ENCODE data around the gene ZNF541.

ZNF541 gene, protein sequence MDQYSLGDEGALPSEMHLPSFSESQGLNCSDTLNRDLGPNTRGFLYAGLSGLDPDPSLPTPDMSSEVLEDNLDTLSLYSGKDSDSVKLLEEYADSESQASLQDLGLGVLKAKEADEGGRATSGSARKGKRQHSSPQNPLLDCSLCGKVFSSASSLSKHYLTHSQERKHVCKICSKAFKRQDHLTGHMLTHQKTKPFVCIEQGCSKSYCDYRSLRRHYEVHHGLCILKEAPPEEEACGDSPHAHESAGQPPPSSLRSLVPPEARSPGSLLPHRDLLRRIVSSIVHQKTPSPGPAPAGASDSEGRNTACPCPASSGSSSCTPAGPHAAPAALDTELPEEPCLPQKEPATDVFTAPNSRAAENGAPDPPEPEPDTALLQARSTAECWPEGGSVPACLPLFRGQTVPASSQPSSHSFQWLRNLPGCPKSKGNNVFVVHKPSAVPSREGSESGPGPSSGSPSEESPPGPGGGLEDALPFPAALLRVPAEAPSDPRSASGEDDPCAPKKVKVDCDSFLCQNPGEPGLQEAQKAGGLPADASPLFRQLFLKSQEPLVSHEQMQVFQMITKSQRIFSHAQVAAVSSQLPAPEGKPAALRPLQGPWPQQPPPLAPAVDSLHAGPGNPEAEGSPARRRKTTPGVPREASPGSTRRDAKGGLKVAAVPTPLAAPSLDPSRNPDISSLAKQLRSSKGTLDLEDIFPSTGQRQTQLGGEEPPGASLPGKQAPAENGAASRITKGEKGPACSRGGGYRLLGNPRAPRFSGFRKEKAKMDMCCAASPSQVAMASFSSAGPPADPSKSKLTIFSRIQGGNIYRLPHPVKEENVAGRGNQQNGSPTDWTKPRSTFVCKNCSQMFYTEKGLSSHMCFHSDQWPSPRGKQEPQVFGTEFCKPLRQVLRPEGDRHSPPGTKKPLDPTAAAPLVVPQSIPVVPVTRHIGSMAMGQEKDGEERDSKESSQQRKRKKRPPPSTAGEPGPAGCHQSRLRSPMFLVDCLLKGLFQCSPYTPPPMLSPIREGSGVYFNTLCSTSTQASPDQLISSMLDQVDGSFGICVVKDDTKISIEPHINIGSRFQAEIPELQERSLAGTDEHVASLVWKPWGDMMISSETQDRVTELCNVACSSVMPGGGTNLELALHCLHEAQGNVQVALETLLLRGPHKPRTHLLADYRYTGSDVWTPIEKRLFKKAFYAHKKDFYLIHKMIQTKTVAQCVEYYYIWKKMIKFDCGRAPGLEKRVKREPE (N-terminal part only)

DNA sequence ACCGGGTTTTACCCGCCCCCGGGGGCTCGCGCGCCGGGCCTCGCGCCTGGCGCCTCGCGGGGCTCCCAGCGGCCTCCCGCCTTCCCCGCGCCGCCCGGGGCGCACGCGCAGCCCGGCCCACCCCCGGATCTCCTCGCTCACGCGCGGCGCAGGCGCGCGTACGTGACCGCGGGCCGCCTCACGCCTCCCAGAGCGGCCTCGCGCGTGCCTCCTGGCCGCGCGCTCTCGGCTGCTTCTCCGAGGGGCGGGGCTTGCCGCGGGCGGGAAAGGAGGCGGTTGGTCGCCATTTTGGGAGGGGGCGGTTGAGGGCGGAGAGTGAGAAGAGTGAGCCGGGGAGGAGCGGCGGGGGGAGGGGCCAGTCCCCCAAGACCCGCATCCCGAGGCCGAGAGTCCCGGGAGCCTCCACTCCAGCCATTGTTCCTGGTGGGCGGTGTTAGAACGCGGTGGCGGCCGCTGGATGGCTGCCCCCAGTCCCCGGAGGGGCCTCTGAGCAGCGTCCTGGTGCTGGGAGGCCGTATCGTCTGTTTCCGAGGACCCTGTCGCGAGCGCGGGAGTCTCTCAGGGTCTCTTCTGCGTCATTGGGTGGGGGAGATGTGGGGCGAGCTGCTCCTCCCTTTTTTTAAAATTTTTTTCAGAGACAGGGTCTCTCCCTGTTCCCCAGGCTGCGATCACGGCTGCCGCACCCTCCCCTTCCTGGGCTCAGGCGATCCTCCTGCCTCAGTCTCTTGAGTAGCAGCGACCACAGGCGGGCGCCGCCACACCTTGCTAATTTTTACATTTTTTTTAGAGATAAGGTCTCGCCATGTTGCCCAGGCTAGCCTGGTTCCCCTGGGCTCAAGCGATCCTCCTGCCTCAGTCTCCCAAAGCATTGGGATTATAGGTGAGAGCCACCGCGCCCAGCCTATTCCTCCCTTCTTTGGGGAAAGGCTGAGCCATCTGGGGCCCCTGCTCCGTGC, at the start of gene ZNF541:
Gene ZNF541 (minus strand): TSS at position 78 of the 956 bp plus-strand sequence. CDS start 17,292 bp downstream, outside the sequence.
- peak; percentile 54 to 81 for DNase-seq (ENCODE audit: extremely low read depth in 1 of 2, low read depth in 1 of 2)

DNA sequence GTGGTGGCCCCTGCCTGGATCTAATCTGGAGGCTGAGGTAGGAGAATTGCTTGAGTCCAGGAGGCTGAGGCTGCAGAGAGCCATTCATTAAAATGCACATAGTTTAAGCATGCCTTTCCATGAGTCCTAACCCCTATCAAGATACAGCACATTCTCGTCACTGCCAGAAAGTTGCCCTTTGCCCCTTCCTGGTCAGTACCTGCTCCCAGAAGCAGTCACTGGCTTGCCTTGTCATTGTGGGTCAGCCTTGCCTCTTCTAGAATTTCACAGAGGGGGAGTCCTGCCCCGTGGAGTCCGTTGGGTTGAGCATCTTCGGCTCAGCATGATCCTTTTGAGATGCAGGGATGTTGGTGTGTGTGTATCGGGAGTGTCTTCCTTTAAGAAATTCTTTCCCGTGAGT, 46.8 kb upstream of the ZNF541 start:
- no peak for DNase-seq (ENCODE audit: extremely low read depth in 1 of 2, low read depth in 1 of 2)

DNA sequence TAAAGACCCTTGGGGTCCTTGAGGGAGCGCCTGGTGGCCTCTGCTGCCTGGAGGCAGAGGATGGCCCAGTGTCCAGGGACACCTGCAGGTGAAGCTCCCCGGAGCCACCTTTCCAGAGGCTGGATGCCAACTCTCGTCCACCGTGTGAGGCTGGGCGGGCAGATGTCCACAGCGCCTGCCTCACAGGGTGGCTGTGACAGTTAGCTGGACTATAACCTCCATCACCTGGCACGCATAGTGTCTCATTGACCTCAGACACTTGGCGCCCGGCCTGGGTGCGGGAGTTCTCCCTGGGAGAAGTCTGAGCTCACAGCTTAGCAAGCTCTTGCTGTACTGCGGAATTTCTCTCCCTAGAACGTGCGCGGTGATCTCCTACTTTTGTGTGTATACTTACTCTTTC, 45.8 kb upstream of the ZNF541 start:
- no peak for DNase-seq (ENCODE audit: extremely low read depth in 1 of 2, low read depth in 1 of 2)

DNA sequence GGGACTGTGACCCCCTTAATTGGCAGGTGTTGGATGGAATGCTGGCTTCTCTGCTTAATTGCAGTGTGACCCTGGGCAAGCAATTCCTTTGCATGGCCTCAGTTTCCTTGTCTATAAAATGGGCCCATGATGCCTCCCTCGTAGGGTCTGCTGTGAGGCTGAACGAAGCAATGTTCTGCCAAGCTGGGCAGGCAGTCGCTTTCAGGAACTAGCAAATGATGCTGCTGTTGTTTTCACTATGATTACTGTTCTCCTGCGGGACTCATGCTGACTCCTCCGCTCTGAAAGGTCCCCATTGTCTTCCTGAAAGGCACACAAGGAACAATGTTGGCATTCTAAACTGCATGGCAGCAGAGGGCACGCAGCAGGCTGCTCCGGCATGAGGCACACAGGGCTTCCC, 42.8 kb upstream of the ZNF541 start:
- DNase-seq (ENCODE audit: extremely low read depth in 1 of 2, low read depth in 1 of 2), result no peak

DNA sequence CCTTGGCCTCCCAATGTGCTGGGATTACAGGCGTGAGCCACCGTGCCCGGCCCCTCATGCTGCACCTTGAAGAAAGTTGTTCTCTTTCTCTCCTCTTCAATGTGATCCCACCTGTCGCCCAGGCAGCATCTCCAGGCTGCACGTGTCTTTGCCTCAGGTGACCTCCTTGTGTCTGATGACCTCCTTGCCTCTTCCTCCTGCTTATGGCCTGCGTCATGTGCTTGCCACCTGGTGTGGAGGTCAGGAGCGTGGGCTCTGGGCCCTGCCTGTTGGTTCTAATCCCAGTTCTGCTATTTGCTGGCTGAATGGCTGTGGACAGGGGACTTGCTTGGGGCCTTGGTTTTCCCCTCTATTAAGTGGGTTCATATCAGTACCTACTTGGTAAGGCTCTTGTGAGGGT, 42.3 kb upstream of the ZNF541 start:
- DNase-seq (ENCODE audit: extremely low read depth in 1 of 2, low read depth in 1 of 2), result no peak

DNA sequence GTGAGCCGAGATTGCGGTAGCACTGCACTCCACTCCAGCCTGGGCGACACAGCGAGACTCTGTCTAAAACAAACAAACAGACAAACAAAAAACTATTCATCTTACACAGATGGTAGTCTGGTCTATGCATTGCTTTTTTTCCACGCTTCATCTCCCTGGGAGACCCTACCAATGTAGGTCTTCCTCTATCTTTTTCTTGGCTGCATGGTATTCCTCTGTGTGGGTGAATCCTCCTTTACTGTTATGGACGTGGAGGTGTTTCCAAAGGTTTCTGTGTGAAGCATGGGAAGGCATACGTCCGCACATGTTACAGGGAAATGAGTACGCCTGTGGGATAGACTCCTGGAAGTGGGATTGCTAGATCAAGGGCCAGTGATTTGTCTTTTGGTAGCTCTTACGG, 41.6 kb upstream of the ZNF541 start:
- DNase-seq (ENCODE audit: extremely low read depth in 1 of 2, low read depth in 1 of 2), result no peak

DNA sequence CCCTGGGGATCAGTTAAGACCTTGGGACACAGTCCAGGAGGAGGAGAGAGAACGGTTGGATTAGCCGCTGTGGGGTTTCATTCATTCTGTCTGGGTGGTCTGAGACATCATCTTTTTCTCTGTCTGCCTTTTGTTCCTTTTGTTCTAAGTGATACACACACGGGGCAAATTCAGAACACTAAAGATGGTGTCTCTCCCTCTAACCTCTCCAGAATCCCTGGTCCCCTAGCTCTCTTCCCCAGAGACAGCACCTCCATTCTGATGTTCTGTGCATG, 41.0 kb upstream of the ZNF541 start:
- no peak for DNase-seq (ENCODE audit: extremely low read depth in 1 of 2, low read depth in 1 of 2)

DNA sequence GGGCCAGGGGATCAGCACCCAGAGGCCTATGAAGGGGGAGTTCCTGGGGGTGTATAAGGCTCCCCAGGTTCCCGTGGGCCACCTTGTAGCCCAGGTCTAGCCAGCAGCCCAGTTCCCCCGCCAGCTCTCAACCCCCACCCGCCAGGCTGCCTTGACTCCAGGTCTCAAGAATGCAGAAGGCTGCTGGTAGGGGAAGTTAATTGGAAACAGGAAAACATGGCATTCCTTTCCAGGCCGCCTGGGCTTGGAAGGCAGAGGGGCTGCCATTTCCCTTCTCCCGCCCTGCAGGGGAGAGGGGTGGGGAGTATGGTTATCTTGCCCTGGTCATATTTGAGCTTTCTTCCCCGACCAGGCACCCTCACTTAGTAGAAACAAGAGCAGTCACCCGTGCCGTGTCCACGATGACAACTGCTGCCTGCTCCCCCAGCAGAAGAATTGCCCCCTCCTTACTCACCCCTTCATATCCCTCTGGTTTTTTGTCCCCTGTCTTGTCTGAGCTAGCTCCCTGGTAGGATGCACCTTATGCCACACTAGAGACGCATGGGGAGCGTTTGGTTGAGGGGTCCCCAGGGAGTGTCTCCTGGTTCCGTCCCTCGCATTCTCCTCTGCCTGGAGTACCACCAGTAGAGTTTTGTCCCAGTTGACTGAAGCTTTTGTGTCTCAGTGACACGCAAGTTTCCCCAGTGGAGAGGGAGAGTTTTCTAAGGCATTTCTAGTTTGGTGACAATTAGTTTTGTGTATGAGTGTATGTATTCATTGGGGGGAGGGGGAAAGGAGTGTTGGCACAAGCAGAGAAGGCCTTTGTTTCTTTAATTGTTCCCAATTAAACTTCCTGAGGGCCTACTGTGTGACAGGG, 40.4 kb upstream of the ZNF541 start:
- no peak for DNase-seq (ENCODE audit: extremely low read depth in 1 of 2, low read depth in 1 of 2)

DNA sequence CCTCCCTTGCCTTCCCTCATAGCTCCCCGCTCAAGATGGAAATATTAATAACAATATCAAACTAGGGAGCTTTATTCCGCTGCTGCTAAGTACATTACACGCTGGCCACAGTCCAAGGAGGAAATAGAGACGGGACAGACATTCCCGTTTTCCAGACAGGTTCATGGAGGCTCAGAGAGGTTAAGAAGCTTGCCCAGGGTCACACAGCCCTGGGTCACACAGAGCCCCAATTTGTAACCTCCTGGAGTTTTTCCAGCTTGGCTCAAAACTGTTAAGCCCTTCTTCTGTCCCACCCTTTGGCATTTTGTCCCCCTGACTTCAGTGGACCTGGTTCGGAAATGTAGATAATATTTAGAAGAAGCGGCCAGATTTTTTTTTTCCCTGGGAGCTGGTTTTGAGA, 38.0 kb upstream of the ZNF541 start:
- DNase-seq (ENCODE audit: extremely low read depth in 1 of 2, low read depth in 1 of 2), result no peak

DNA sequence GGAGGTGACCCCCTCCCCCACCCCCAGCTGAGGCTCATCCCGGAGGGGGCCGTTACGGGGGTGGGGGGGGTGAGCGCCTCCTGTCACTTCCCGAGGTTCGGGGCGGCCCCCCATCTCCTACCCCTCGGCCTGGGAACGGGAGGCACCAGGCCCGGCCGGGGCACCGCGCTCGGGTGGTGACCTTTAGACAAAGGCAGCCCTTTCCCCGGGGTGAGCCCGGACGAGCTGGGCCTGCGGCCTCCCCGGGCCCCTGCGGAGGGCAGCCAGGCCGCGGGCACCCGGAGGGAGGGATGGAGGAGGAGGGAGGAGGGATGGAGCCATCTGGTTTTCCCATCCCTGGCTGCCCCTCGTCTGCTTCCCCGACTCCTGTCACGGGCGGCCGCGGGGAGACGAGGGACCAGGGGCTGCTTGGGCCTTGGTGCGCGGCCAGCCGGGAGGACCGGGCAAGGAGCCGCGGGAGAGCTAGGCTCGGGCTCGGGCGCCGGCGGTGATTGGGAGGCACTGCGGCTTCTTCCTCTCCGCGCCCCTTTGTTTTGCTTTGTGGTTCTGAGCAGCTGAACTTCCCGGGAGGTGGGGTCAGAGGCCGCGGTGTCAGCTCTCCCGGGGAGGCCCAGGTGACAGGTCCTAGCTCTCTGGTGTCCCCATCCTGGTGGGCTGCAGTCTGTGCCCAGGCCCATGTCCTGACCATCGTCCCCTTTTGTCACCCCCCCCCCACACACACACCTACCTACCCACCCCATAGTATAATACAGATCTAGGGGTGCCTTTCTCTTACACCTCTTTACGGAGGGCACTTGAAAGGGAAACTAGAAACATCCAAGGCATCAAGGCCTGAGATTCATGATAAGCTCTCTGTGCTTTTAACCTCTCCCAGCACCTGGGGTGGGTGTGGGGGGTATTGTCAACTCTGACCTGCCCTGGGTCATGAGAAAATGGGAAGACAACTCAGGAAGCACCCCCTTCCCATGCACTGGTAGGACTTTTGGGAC, 37.3 kb upstream of the ZNF541 start:
- DNase-seq (ENCODE audit: extremely low read depth in 1 of 2, low read depth in 1 of 2), result peak in 1 of 2 donors; percentile 27

DNA sequence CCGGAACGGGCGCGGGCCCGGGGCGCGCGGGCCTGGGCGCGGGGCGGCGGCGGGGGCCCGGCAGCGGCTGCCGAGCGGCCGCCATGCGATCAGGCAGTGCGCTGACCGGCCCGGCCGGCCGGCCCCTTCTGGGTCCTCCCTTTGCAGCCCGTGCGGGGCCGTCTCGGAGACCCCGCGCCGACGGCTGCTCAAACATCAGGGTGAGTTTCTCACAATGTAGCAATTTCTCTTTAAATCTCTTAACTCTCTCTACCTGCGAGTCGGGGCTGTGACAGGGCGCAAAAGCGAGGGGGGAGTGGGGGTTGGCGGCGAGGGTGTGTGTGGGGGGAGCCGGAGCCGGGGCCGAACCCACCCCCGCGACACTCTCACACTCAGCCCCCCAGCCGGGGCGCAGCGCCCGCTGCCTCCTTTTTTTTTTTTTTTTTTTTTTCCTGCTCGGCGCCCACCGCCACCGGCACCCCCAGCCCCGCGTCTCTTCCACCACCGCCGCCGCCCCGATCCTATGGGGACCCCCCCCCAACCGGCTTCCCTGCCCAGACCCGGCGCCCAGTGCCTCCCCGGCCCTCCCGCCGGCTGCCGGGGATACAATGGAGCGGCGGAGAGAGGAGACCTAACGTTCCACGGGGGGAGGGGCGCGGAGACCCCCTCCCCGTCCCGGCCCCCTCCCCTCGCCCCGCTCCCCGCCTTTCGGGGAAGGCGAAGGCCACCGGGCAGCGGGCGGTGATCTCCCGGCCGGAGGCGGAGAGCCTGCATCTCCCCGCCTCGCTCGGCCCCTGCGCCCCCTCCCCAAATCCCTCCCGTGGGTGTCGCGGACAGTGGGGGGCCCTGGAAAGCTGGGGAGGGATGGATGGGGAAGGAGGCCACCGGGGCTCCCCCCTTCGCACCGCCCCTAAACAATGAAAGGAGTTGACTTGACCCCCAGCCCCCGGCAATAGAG, 36.3 kb upstream of the ZNF541 start, which contains the start of gene BICRA:
Gene BICRA (plus strand): TSS at position 166 of the 937 bp plus-strand sequence. CDS start 64,441 bp downstream, outside the sequence.
- DNase-seq (ENCODE audit: extremely low read depth in 1 of 2, low read depth in 1 of 2), result peak; percentile 58 to 73

DNA sequence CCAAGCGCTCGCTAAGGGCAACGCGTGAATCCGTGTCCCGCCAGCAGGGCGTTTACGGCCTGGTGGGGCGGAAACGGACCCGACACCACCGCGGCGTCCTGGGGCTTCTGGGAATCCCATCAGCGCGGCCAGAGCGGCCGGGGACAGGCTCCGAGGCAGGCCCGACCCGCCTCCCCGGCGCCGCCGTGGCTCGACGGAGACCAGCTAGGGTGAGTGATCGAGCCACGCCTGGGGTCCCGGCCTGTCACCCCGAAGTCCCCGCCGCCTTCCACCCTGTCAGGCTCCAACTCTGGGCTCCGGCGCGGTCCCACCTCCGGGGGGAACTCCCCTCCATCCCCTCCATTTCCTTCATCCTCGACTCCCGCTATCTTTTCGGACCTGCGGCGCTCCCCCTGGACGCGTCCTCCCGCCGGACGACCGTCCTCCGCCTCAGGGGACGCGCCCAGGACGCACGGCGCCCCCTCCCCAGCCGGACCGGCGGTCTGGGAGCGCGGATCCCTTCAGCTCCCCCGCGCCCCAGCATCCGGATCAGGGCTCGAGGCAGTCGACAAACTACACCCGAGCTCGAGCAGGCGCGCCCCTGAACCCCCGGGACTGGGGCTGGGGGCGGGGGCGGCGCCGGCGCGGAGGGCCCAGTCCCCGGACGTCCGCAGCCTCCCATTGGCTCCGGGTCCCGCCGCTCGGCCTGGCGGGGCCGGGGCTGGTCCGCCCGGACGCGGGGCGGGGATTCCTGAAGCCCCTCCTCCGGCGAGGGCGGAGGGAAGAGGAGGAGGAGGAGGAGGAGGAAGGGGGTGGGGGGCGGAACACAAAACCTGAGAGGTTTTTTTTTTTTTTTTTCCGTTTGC, 35.3 kb upstream of the ZNF541 start:
- peak; percentile 73 to 93 for DNase-seq (ENCODE audit: extremely low read depth in 1 of 2, low read depth in 1 of 2)

DNA sequence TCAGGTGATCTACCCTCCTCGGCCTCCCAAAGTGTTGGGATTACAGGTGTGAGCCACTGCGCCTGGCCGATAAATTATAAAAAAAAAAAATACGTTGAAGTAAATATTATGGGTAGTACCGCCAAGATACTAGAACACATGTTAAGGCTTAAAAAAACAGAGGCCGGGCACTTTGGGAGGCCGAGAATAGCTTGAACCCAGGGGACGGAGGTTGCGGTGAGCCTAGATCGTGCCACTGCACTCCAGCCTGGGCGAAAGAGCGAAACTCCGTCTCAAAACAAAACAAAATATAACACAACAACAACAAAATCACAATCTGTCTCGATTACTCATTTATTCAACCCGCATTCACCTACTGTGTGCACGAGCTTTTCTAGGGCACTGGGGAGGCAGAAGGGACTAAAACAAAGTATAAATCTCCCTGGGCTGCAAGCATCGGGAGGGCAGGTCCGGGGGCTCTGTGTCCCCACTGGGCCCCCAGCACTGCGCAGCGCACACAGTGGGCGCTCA, 34.7 kb upstream of the ZNF541 start:
- DNase-seq (ENCODE audit: extremely low read depth in 1 of 2, low read depth in 1 of 2), result no peak

DNA sequence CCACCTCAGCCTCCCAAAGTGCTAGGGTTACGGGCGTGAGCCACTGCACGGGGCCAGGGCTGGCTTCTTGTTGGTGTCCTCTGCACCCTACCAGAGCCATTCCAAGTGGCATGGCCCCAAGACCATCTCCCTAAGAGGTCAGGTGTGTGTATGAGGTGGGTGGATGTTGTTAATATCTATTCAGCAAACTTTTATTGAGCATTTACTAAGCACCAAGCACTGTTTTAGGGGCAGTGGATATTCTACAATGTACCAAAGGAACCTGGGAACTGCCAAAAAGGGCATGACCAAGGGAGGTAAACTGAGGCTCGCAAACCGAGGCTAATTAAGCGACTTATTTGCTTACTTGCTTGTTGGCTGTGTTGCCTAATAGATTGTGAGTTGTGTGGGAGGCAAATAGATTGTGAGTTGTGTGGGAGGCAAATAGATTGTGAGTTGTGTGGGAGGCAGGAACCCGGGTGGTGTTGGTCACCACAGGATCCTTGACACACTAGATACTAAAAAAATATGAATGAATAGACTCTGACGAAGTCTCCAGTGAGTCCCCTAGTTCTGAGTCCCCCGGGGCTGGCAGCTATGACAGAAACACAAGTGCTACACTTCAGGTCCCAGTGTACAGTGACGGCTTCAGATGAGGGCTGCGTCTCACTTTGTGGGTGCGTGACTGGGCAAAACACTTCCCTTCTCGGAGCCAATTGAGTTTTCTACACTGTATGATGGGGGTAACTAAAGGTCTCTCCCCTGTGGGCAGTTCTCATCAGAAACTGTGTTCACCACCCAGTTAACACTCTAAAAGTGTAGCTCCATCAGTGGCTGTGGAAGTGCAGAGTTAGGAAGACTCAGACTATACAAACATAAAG, 31.0 kb upstream of the ZNF541 start:
- DNase-seq (ENCODE audit: extremely low read depth in 1 of 2, low read depth in 1 of 2), result no peak
